WTC11 (cell line): ENCODE results near the gene ASB15. TPM values are rescaled to one million over a fixed set of nuclear protein-coding genes. Genes with fewer than 3 reads are reported as not detected.

Source experiments
- ATAC-seq: fragments of 200-7000 bp; cut with Tn5 transposase; 2 replicates; pipeline ENCODE4 v1.10.0; 2021; ENCODE audit warnings: mild to moderate bottlenecking, moderate library complexity
- CTCF ChIA-PET: fragments of 300-600 bp; sonication (Branson Sonifier 250); formaldehyde crosslinking; loops from one replicate; lab custom pipeline; 2021; ENCODE audit warnings: antibody characterized with exemption; lab: Charles Lee
- POLR2A ChIA-PET: fragments of 350-600 bp; sonication (Branson Sonifier 250); formaldehyde crosslinking; loops from one replicate; lab custom pipeline; 2021; ENCODE audit warnings: antibody characterized with exemption; lab: Charles Lee
- DNase-seq: peaks from one replicate; pipeline ENCODE4 v3.0.0; 2021; ENCODE audit warnings: low spot score
- H3K27ac Mint-ChIP-seq: 2 replicates; pipeline ENCODE4 v1.8.0; 2021; ENCODE audit warnings: mixed read lengths
- H3K27me3 Mint-ChIP-seq: 2 replicates; pipeline ENCODE4 v1.8.0; 2021; ENCODE audit warnings: low read depth, mild to moderate bottlenecking, moderate library complexity, mixed read lengths
- H3K36me3 Mint-ChIP-seq: 2 replicates; pipeline ENCODE4 v1.8.0; 2021; ENCODE audit warnings: mixed read lengths
- H3K4me1 Mint-ChIP-seq: 2 replicates; pipeline ENCODE4 v1.8.0; 2022; ENCODE audit warnings: mixed read lengths
- H3K4me3 Mint-ChIP-seq: 2 replicates; pipeline ENCODE4 v1.8.0; 2021; ENCODE audit warnings: mild to moderate bottlenecking, moderate library complexity, mixed read lengths
- H3K9me3 Mint-ChIP-seq: 2 replicates; pipeline ENCODE4 v1.8.0; 2021; ENCODE audit warnings: mixed read lengths
- ATF3 ChIP-seq: sonication (generic); formaldehyde crosslinking; conservative IDR thresholded peaks from 2 replicates; pipeline ENCODE4 v1.8.1; 2022; ENCODE audit warnings: mild to moderate bottlenecking, missing genetic modification reagents
- CDX4 ChIP-seq: fragments of 250-450 bp; sonication (Bioruptor Pico); IDR thresholded peaks from 2 replicates; pipeline ENCODE4 v1.9.0; 2021; ENCODE audit warnings: moderate library complexity, mild to moderate bottlenecking, inconsistent platforms, borderline replicate concordance
- E2F5 ChIP-seq: sonication (generic); formaldehyde crosslinking; IDR thresholded peaks from 2 replicates; pipeline ENCODE4 v1.8.1; 2022; ENCODE audit warnings: mild to moderate bottlenecking, moderate library complexity, missing genetic modification reagents
- FOXJ3 ChIP-seq: sonication (generic); formaldehyde crosslinking; IDR thresholded peaks from 2 replicates; pipeline ENCODE4 v1.9.0; 2021; ENCODE audit warnings: missing genetic modification reagents, mild to moderate bottlenecking, borderline replicate concordance
- FOXP1 ChIP-seq: sonication (generic); formaldehyde crosslinking; IDR thresholded peaks from 2 replicates; pipeline ENCODE4 v1.8.0; 2022; ENCODE audit warnings: missing genetic modification reagents, mild to moderate bottlenecking, moderate library complexity, borderline replicate concordance
- GRHL2 ChIP-seq: fragments of 250-450 bp; sonication (Bioruptor Pico); IDR thresholded peaks from 2 replicates; pipeline ENCODE4 v1.8.0; 2022; ENCODE audit warnings: mild to moderate bottlenecking, moderate library complexity; ENCODE audit not compliant: insufficient replicate concordance, severe bottlenecking
- MXD4 ChIP-seq: fragments of 250-450 bp; sonication (Bioruptor Pico); IDR thresholded peaks from 2 replicates; pipeline ENCODE4 v1.8.0; 2021; ENCODE audit warnings: mild to moderate bottlenecking, moderate library complexity, borderline replicate concordance
- NR2C2 ChIP-seq: sonication (generic); formaldehyde crosslinking; IDR thresholded peaks from 2 replicates; pipeline ENCODE4 v1.8.0; 2022; ENCODE audit warnings: mild to moderate bottlenecking, missing genetic modification reagents
- OVOL2 ChIP-seq: fragments of 250-450 bp; sonication (Bioruptor Pico); IDR thresholded peaks from 2 replicates; pipeline ENCODE4 v1.9.0; 2021; ENCODE audit warnings: mild to moderate bottlenecking, borderline replicate concordance
- RORB ChIP-seq: fragments of 250-450 bp; sonication (Bioruptor Pico); IDR thresholded peaks from 2 replicates; pipeline ENCODE4 v1.9.0; 2021; ENCODE audit warnings: mild to moderate bottlenecking
- STAT6 ChIP-seq: sonication (generic); formaldehyde crosslinking; conservative IDR thresholded peaks from 2 replicates; pipeline ENCODE4 v1.8.1; 2023; ENCODE audit warnings: mild to moderate bottlenecking, low read depth, missing genetic modification reagents, moderate library complexity
- TP53 ChIP-seq: sonication (generic); formaldehyde crosslinking; IDR thresholded peaks from 2 replicates; pipeline ENCODE4 v1.8.1; 2023; ENCODE audit warnings: mild to moderate bottlenecking, missing genetic modification reagents
- ZBTB21 ChIP-seq: sonication (generic); formaldehyde crosslinking; IDR thresholded peaks from 2 replicates; pipeline ENCODE4 v1.8.1; 2023; ENCODE audit warnings: mild to moderate bottlenecking, missing genetic modification reagents, borderline replicate concordance
- ZBTB43 ChIP-seq: sonication (generic); formaldehyde crosslinking; IDR thresholded peaks from 2 replicates; pipeline ENCODE4 v1.8.1; 2023; ENCODE audit warnings: mild to moderate bottlenecking, missing genetic modification reagents
- ZMAT4 ChIP-seq: fragments of 250-450 bp; sonication (Bioruptor Pico); IDR thresholded peaks from 2 replicates; pipeline ENCODE4 v1.9.0; 2021; ENCODE audit warnings: mild to moderate bottlenecking
- ZNF219 ChIP-seq: sonication (generic); formaldehyde crosslinking; IDR thresholded peaks from 2 replicates; pipeline ENCODE4 v1.8.0; 2023; ENCODE audit warnings: missing genetic modification reagents, mild to moderate bottlenecking, borderline replicate concordance
- ZNF263 ChIP-seq: sonication (generic); formaldehyde crosslinking; IDR thresholded peaks from 2 replicates; pipeline ENCODE4 v1.8.1; 2022; ENCODE audit warnings: low read depth, mild to moderate bottlenecking, moderate library complexity, missing genetic modification reagents
- ZNF416 ChIP-seq: fragments of 250-450 bp; sonication (Bioruptor Pico); IDR thresholded peaks from 2 replicates; pipeline ENCODE4 v1.9.0; 2021; ENCODE audit warnings: mild to moderate bottlenecking, inconsistent platforms
- ZSCAN18 ChIP-seq: fragments of 250-450 bp; sonication (Bioruptor Pico); IDR thresholded peaks from 2 replicates; pipeline ENCODE4 v2.1.2; 2022; ENCODE audit warnings: mild to moderate bottlenecking, moderate library complexity
- total RNA-seq: library from RNA; stranded (reverse); gene quantifications from 3 replicates; pipeline ENCODE4 v1.2.3, GENCODE V29; 2021

Gene ASB15
- total RNA-seq, 1 experiment from 2014 or later = not detected

- TF ChIP-seq STAT6 (CRISPR knock-in tag) (no peak), ZSCAN18 (CRISPR knock-in tag) (no peak), CDX4 (CRISPR knock-in tag) (no peak), GRHL2 (CRISPR knock-in tag) (no peak), ZNF219 (no peak), ZNF263 (CRISPR knock-in tag) (no peak), FOXJ3 (no peak), ATF3 (CRISPR knock-in tag) (no peak), ZMAT4 (CRISPR knock-in tag) (no peak)
Measured at GRCh38 chr7:123569352-123570010, 32.1 kb upstream of the ASB15 start (continued).

GRCh38 chr7:123570390-123571182 lies 31.0 kb upstream of the ASB15 start:
- Mint-ChIP-seq H3K27ac (no peak overlapping the region), H3K4me3 (no peak overlapping the region), H3K36me3 (no peaks in the 10 kb centered on the region), H3K9me3 (no peaks in the 10 kb centered on the region), H3K4me1 (peaks cover 24% of the 10 kb centered on the region), H3K27me3 (no peaks in the 10 kb centered on the region; the same call in 1 of the 2 replicates)
- DNase-seq (no peak), ATAC-seq (no peak)
- ChIA-PET CTCF (interaction anchor here (1.1 to 1.5 kb wide), 2 partner anchors 10 to 112 kb away, joined by 3 to 6 read pairs; no protein-coding TSS in a partner anchor), POLR2A (no interaction called here)
- TF ChIP-seq RORB (CRISPR knock-in tag) = no peak
- no peak for TF ChIP-seq TP53 (CRISPR knock-in tag)
- TF ChIP-seq OVOL2 = no peak
- TF ChIP-seq ZBTB21 (CRISPR knock-in tag) = no peak
- no peak for TF ChIP-seq MXD4 (CRISPR knock-in tag)
- no peak for TF ChIP-seq ZNF416 (CRISPR knock-in tag)
- TF ChIP-seq FOXP1 (CRISPR knock-in tag) = no peak
- TF ChIP-seq NR2C2 (CRISPR knock-in tag) = no peak
- no peak for TF ChIP-seq E2F5 (CRISPR knock-in tag)
- TF ChIP-seq ZBTB43 (CRISPR knock-in tag) = no peak
